ENCODE data around the gene PTTG1.

DNA sequence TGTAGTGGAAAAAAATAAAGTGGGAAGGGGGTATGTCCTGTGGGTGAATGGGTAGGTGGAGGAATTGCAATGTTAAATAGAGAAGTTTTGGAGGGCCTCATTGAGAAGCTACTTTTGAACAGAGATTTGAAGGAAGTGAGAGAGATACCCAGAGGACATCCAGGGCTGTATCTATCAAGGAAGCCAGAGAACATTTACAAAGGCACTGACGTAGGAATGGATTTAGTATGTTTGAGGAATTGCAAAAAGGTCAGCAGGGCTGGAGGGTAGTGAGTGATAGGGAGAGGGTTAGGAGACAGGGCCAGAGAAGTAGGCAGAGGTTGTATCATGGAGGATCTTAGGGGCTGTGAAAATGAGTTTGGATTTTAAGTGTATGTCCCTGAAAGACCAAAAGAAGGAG, 13.9 kb downstream of the PTTG1 start:
- no peak for TF ChIP-seq YY1 (IDR thresholded peaks at IDR 0.05)
- TF ChIP-seq CTCF (IDR thresholded peaks at IDR 0.05; ENCODE audit: low read depth, low read length, missing input control), result no peak
- TF ChIP-seq EGR1 (IDR thresholded peaks at IDR 0.05; ENCODE audit: low read depth in 2 of 2), result no peak
- TF ChIP-seq, protein P1, sequence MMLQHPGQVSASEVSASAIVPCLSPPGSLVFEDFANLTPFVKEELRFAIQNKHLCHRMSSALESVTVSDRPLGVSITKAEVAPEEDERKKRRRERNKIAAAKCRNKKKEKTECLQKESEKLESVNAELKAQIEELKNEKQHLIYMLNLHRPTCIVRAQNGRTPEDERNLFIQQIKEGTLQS (IDR thresholded peaks at IDR 0.05), result no peak

Measured in liver (tissue), 3 donors.